GM23338 (cell line): ENCODE data around the gene OTUD5. TPM values are rescaled to one million over a fixed set of nuclear protein-coding genes. Genes with fewer than 3 reads are reported as not detected.

Source experiments
- ATAC-seq: fragments of 200-7000 bp; cut with Tn5 transposase; 3 replicates; pipeline ENCODE4 v1.9.1; 2020
- DNase-seq: peaks from one replicate; pipeline ENCODE4 v3.0.0-alpha.2; 2015; ENCODE audit warnings: low spot score
- H2AFZ ChIP-seq: fragments of 200-600 bp; sonication (generic); 2 replicates; pipeline ENCODE4 v1.8.0; 2016; ENCODE audit warnings: antibody characterized with exemption, mild to moderate bottlenecking, moderate library complexity
- H3F3A ChIP-seq: fragments of 200-600 bp; sonication (generic); replicated peaks from 2 replicates; pipeline ENCODE4 v1.8.0; 2017; ENCODE audit warnings: antibody characterized with exemption, mixed run types, low read depth
- H3K27ac ChIP-seq: fragments of 200-600 bp; sonication (generic); 2 replicates; pipeline ENCODE4 v1.6.1; 2016; ENCODE audit warnings: low read depth
- H3K27me3 ChIP-seq: fragments of 200-600 bp; sonication (generic); 2 replicates; pipeline ENCODE4 v1.8.0; 2016; ENCODE audit warnings: mild to moderate bottlenecking, mixed run types, moderate library complexity; ENCODE audit not compliant: insufficient read depth
- H3K36me3 ChIP-seq: fragments of 200-600 bp; sonication (generic); 2 replicates; pipeline ENCODE4 v1.8.0; 2016; ENCODE audit warnings: mild to moderate bottlenecking; ENCODE audit not compliant: insufficient read depth
- H3K4me1 ChIP-seq: fragments of 200-600 bp; sonication (generic); 2 replicates; pipeline ENCODE4 v1.8.0; 2016; ENCODE audit warnings: mild to moderate bottlenecking, moderate library complexity; ENCODE audit not compliant: insufficient read depth
- H3K4me2 ChIP-seq: fragments of 200-600 bp; sonication (generic); 2 replicates; pipeline ENCODE4 v1.7.1; 2017; ENCODE audit warnings: mixed run types
- H3K4me3 ChIP-seq: fragments of 200-600 bp; sonication (generic); 2 replicates; pipeline ENCODE4 v1.6.1; 2016; ENCODE audit warnings: mixed run types
- H3K79me2 ChIP-seq: fragments of 200-600 bp; sonication (generic); replicated peaks from 2 replicates; pipeline ENCODE4 v1.8.0; 2017; ENCODE audit warnings: mild to moderate bottlenecking; ENCODE audit not compliant: insufficient read depth
- H3K9me2 ChIP-seq: fragments of 200-600 bp; sonication (generic); 2 replicates; pipeline ENCODE4 v1.8.0; 2017; ENCODE audit not compliant: insufficient read depth
- H4K20me1 ChIP-seq: fragments of 200-600 bp; sonication (generic); replicated peaks from 2 replicates; pipeline ENCODE4 v1.8.0; 2017; ENCODE audit warnings: mild to moderate bottlenecking; ENCODE audit not compliant: insufficient read depth
- H3K27ac Mint-ChIP-seq: 2 replicates; pipeline ENCODE4 v1.8.0; 2020; ENCODE audit warnings: inconsistent platforms, mild to moderate bottlenecking, moderate library complexity, mixed read lengths
- H3K27me3 Mint-ChIP-seq: 3 replicates; pipeline ENCODE4 v1.8.0; 2022; ENCODE audit warnings: low read depth, mild to moderate bottlenecking, moderate library complexity, mixed read lengths, inconsistent platforms; ENCODE audit not compliant: insufficient read depth, poor library complexity
- H3K36me3 Mint-ChIP-seq: 3 replicates; pipeline ENCODE4 v1.8.0; 2021; ENCODE audit warnings: low read depth, mild to moderate bottlenecking, inconsistent platforms, moderate library complexity, mixed read lengths
- H3K4me1 Mint-ChIP-seq: 3 replicates; pipeline ENCODE4 v1.8.0; 2020; ENCODE audit warnings: mild to moderate bottlenecking, inconsistent platforms, mixed read lengths
- H3K4me3 Mint-ChIP-seq: 3 replicates; pipeline ENCODE4 v1.8.0; 2021; ENCODE audit warnings: moderate library complexity, mild to moderate bottlenecking, inconsistent platforms, mixed read lengths
- H3K9me3 Mint-ChIP-seq: 3 replicates; pipeline ENCODE4 v1.8.0; 2020; ENCODE audit warnings: moderate library complexity, mild to moderate bottlenecking, inconsistent platforms, mixed read lengths
- CREB1 ChIP-seq: fragments of 250-450 bp; sonication (Bioruptor Pico); IDR thresholded peaks from 2 replicates; pipeline ENCODE4 v1.5.0; 2020; ENCODE audit warnings: low read depth, mild to moderate bottlenecking, moderate library complexity
- EZH2 ChIP-seq: fragments of 200-600 bp; sonication (generic); IDR thresholded peaks from one replicate; pipeline ENCODE4 v1.8.0; 2017; ENCODE audit warnings: antibody characterized with exemption, mild to moderate bottlenecking, low read depth; ENCODE audit not compliant: unreplicated experiment
- EZH2phosphoT487 ChIP-seq: fragments of 200-600 bp; sonication (generic); IDR thresholded peaks from one replicate; pipeline ENCODE4 v1.8.1; 2018; ENCODE audit warnings: antibody characterized with exemption; ENCODE audit not compliant: unreplicated experiment
- JUNB ChIP-seq: IDR thresholded peaks from one replicate; pipeline ENCODE4 v1.6.1; 2016; ENCODE audit warnings: antibody characterized with exemption; ENCODE audit not compliant: unreplicated experiment
- NANOG ChIP-seq: IDR thresholded peaks from 2 replicates; pipeline ENCODE4 v1.6.1; 2016; ENCODE audit warnings: antibody characterized with exemption, borderline replicate concordance
- POLR2AphosphoS5 ChIP-seq: IDR thresholded peaks from 2 replicates; pipeline ENCODE4 v1.6.1; 2016; ENCODE audit warnings: antibody characterized with exemption, low read depth
- STAT1 ChIP-seq: IDR thresholded peaks from one replicate; pipeline ENCODE4 v1.6.1; 2016; ENCODE audit warnings: antibody characterized with exemption; ENCODE audit not compliant: unreplicated experiment
- ZNF114 ChIP-seq: fragments of 250-450 bp; sonication (Bioruptor Pico); IDR thresholded peaks from 2 replicates; pipeline ENCODE4 v1.5.0; 2020; ENCODE audit warnings: mild to moderate bottlenecking, moderate library complexity
- ZNF331 ChIP-seq: fragments of 250-450 bp; sonication (Bioruptor Pico); IDR thresholded peaks from 2 replicates; pipeline ENCODE4 v1.5.0; 2020; ENCODE audit warnings: low read depth, mild to moderate bottlenecking, moderate library complexity
- polyA plus RNA-seq: library from polyadenylated mRNA; unstranded; fragments of >200 nt; fragmentation: Nextera tagmentation; extraction: Ambion mirVana; gene quantifications from 2 replicates; pipeline ENCODE4 v1.2.1, GENCODE V29; 2016
- total RNA-seq: library from RNA; depleted of rRNA; stranded (reverse); fragments of >200 nt; shearing (Covaris generic); gene quantifications from 2 replicates; pipeline ENCODE4 v1.2.3, GENCODE V29; 2014
- TF ChIP-seq, protein P1 (sequence below), 2 experiments: fragments of 200-600 bp in 1 of 2; sonication (generic) in 1 of 2; conservative IDR thresholded peaks; 2 replicates each; pipeline versions ENCODE4 v1.5.1 to v1.6.1; 2016 to 2017; ENCODE audit warnings: antibody characterized with exemption in 2 of 2, low read depth in 2 of 2, mild to moderate bottlenecking in 2 of 2, moderate library complexity in 1 of 2
- TF ChIP-seq, protein P2 (sequence below): IDR thresholded peaks from 2 replicates; pipeline ENCODE4 v1.6.1; 2016; ENCODE audit warnings: antibody characterized with exemption
- TF ChIP-seq, protein P3 (sequence below): fragments of 250-450 bp; sonication (Bioruptor Pico); IDR thresholded peaks from 2 replicates; pipeline ENCODE4 v1.5.0; 2020; ENCODE audit warnings: mild to moderate bottlenecking, moderate library complexity
- TF ChIP-seq, protein P4 (sequence below): IDR thresholded peaks from one replicate; pipeline ENCODE4 v1.6.1; 2018; ENCODE audit warnings: antibody characterized with exemption; ENCODE audit not compliant: unreplicated experiment

Gene OTUD5
- total and polyA plus RNA-seq, 2 experiments from 2014 or later, result 23.5 to 56.5 TPM

DNA sequence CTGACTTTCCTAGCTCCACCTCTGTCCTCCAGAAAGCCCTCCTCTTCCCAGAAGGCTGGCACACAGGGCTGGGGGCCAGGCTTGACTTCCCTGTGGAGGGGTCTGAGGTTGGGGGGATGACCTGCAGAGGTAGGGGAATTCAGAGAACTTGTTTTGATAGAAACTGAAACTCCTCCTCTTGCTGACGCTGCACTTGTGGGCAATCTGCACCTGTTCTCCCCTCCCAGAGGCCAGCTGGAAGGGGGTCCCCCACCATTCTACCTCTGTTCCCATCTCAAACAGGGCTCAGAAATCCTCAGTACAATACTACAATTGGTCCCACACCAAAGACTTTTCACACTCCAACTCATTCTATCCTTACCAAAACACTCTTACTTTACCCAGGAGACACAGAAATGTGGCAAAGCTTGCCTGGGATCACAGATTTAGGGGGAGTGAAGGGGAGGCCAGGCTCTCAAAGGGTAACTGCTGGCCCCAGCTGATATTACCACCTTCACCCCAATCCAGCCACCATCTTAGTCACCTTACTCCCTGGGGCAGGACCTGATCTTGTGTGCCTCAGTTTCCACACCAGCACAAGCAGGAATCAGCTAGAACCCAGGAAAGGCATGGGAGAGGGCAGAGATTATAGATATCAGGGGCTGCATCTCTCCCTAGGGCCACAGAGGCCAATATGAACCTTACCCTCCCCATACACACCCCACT, 18.5 kb downstream of the OTUD5 start:
- no peak overlapping the region for H3K4me2 ChIP-seq
- DNase-seq, result no peak
- Mint-ChIP-seq H3K27ac (peak overlapping the region; percentile 91), H3K27me3 (peaks cover 8% of the 10 kb centered on the region), H3K4me3 (no peak overlapping the region; the same call in 2 of the 3 replicates), H3K36me3 (peaks cover 55% of the 10 kb centered on the region), H3K9me3 (no peaks in the 10 kb centered on the region; the same call in 2 of the 3 replicates), H3K4me1 (peaks cover 46% of the 10 kb centered on the region)
- H3K9me2 ChIP-seq, result no peaks in the 10 kb centered on the region
- H2AFZ ChIP-seq, result no peak overlapping the region
- no peaks in the 10 kb centered on the region for H3K27me3 ChIP-seq
- ATAC-seq, result no peak
- H4K20me1 ChIP-seq, result no peaks in the 10 kb centered on the region; the same call in 1 of the 2 replicates
- TF ChIP-seq, protein P1, sequence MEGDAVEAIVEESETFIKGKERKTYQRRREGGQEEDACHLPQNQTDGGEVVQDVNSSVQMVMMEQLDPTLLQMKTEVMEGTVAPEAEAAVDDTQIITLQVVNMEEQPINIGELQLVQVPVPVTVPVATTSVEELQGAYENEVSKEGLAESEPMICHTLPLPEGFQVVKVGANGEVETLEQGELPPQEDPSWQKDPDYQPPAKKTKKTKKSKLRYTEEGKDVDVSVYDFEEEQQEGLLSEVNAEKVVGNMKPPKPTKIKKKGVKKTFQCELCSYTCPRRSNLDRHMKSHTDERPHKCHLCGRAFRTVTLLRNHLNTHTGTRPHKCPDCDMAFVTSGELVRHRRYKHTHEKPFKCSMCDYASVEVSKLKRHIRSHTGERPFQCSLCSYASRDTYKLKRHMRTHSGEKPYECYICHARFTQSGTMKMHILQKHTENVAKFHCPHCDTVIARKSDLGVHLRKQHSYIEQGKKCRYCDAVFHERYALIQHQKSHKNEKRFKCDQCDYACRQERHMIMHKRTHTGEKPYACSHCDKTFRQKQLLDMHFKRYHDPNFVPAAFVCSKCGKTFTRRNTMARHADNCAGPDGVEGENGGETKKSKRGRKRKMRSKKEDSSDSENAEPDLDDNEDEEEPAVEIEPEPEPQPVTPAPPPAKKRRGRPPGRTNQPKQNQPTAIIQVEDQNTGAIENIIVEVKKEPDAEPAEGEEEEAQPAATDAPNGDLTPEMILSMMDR (conservative IDR thresholded peaks at IDR 0.05; ENCODE audit: low read depth in 2 of 2), result no peak
- no peak for TF ChIP-seq ZNF331 (CRISPR knock-in tag)
- no peak for TF ChIP-seq POLR2AphosphoS5
- TF ChIP-seq, protein P2, sequence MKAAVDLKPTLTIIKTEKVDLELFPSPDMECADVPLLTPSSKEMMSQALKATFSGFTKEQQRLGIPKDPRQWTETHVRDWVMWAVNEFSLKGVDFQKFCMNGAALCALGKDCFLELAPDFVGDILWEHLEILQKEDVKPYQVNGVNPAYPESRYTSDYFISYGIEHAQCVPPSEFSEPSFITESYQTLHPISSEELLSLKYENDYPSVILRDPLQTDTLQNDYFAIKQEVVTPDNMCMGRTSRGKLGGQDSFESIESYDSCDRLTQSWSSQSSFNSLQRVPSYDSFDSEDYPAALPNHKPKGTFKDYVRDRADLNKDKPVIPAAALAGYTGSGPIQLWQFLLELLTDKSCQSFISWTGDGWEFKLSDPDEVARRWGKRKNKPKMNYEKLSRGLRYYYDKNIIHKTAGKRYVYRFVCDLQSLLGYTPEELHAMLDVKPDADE, result no peak
- no peak for TF ChIP-seq NANOG
- TF ChIP-seq, protein P3, sequence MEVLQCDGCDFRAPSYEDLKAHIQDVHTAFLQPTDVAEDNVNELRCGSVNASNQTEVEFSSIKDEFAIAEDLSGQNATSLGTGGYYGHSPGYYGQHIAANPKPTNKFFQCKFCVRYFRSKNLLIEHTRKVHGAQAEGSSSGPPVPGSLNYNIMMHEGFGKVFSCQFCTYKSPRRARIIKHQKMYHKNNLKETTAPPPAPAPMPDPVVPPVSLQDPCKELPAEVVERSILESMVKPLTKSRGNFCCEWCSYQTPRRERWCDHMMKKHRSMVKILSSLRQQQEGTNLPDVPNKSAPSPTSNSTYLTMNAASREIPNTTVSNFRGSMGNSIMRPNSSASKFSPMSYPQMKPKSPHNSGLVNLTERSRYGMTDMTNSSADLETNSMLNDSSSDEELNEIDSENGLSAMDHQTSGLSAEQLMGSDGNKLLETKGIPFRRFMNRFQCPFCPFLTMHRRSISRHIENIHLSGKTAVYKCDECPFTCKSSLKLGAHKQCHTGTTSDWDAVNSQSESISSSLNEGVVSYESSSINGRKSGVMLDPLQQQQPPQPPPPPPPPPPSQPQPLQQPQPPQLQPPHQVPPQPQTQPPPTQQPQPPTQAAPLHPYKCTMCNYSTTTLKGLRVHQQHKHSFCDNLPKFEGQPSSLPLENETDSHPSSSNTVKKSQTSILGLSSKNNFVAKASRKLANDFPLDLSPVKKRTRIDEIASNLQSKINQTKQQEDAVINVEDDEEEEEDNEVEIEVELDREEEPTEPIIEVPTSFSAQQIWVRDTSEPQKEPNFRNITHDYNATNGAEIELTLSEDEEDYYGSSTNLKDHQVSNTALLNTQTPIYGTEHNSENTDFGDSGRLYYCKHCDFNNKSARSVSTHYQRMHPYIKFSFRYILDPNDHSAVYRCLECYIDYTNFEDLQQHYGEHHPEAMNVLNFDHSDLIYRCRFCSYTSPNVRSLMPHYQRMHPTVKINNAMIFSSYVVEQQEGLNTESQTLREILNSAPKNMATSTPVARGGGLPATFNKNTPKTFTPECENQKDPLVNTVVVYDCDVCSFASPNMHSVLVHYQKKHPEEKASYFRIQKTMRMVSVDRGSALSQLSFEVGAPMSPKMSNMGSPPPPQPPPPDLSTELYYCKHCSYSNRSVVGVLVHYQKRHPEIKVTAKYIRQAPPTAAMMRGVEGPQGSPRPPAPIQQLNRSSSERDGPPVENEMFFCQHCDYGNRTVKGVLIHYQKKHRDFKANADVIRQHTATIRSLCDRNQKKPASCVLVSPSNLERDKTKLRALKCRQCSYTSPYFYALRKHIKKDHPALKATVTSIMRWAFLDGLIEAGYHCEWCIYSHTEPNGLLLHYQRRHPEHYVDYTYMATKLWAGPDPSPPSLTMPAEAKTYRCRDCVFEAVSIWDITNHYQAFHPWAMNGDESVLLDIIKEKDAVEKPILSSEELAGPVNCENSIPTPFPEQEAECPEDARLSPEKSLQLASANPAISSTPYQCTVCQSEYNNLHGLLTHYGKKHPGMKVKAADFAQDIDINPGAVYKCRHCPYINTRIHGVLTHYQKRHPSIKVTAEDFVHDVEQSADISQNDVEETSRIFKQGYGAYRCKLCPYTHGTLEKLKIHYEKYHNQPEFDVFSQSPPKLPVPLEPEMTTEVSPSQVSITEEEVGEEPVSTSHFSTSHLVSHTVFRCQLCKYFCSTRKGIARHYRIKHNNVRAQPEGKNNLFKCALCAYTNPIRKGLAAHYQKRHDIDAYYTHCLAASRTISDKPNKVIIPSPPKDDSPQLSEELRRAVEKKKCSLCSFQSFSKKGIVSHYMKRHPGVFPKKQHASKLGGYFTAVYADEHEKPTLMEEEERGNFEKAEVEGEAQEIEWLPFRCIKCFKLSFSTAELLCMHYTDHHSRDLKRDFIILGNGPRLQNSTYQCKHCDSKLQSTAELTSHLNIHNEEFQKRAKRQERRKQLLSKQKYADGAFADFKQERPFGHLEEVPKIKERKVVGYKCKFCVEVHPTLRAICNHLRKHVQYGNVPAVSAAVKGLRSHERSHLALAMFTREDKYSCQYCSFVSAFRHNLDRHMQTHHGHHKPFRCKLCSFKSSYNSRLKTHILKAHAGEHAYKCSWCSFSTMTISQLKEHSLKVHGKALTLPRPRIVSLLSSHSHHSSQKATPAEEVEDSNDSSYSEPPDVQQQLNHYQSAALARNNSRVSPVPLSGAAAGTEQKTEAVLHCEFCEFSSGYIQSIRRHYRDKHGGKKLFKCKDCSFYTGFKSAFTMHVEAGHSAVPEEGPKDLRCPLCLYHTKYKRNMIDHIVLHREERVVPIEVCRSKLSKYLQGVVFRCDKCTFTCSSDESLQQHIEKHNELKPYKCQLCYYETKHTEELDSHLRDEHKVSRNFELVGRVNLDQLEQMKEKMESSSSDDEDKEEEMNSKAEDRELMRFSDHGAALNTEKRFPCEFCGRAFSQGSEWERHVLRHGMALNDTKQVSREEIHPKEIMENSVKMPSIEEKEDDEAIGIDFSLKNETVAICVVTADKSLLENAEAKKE (CRISPR knock-in tag), result no peak
- no peak for TF ChIP-seq ZNF114 (CRISPR knock-in tag)
- TF ChIP-seq, protein P4, sequence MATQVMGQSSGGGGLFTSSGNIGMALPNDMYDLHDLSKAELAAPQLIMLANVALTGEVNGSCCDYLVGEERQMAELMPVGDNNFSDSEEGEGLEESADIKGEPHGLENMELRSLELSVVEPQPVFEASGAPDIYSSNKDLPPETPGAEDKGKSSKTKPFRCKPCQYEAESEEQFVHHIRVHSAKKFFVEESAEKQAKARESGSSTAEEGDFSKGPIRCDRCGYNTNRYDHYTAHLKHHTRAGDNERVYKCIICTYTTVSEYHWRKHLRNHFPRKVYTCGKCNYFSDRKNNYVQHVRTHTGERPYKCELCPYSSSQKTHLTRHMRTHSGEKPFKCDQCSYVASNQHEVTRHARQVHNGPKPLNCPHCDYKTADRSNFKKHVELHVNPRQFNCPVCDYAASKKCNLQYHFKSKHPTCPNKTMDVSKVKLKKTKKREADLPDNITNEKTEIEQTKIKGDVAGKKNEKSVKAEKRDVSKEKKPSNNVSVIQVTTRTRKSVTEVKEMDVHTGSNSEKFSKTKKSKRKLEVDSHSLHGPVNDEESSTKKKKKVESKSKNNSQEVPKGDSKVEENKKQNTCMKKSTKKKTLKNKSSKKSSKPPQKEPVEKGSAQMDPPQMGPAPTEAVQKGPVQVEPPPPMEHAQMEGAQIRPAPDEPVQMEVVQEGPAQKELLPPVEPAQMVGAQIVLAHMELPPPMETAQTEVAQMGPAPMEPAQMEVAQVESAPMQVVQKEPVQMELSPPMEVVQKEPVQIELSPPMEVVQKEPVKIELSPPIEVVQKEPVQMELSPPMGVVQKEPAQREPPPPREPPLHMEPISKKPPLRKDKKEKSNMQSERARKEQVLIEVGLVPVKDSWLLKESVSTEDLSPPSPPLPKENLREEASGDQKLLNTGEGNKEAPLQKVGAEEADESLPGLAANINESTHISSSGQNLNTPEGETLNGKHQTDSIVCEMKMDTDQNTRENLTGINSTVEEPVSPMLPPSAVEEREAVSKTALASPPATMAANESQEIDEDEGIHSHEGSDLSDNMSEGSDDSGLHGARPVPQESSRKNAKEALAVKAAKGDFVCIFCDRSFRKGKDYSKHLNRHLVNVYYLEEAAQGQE, result no peak
- TF ChIP-seq CREB1, result no peak
- TF ChIP-seq STAT1, result no peak
- no peak for TF ChIP-seq EZH2
- TF ChIP-seq JUNB, result no peak
- no peak for TF ChIP-seq EZH2phosphoT487
- no peak overlapping the region for H3K4me3 ChIP-seq
- H3F3A ChIP-seq, result no peaks in the 10 kb centered on the region
- H3K79me2 ChIP-seq, result peaks cover 50% of the 10 kb centered on the region
- H3K36me3 ChIP-seq, result no peaks in the 10 kb centered on the region
- H3K27ac ChIP-seq, result 0 out of 2 replicates have a peak overlapping the region, but pooled peaks have one; percentile 26
- peaks cover 4% of the 10 kb centered on the region; the same call in 1 of the 2 replicates for H3K4me1 ChIP-seq
